ENCODE results near the gene EIF4E3. TPM values are rescaled to one million over a fixed set of nuclear protein-coding genes. Genes with fewer than 3 reads are reported as not detected.

EIF4E3 gene
- total RNA-seq, 1 donor from 2014 or later: 2.3 TPM

GRCh38 chr3:71723452-71724170 lies 1.6 kb downstream of the EIF4E3 start:
- DNase-seq (ENCODE audit: low read depth, low spot score): no peak

- DNase-seq (ENCODE audit: low read depth, low spot score): no peak
Measured at GRCh38 chr3:71722693-71723092, 2.5 kb downstream of the EIF4E3 start.

- no peak for DNase-seq (ENCODE audit: low read depth, low spot score)
Measured at GRCh38 chr3:71721651-71722157, 3.5 kb downstream of the EIF4E3 start.

GRCh38 chr3:71721002-71721401 lies 4.2 kb downstream of the EIF4E3 start:
- DNase-seq (ENCODE audit: low read depth, low spot score): no peak

GRCh38 chr3:71718072-71718471 lies 7.1 kb downstream of the EIF4E3 start:
- DNase-seq (ENCODE audit: low read depth, low spot score): no peak

GRCh38 chr3:71714595-71714994 lies 10.6 kb downstream of the EIF4E3 start:
- no peak for DNase-seq (ENCODE audit: low read depth, low spot score)

GRCh38 chr3:71713041-71713440 lies 12.2 kb downstream of the EIF4E3 start:
- DNase-seq (ENCODE audit: low read depth, low spot score): no peak

GRCh38 chr3:71710906-71711494 lies 14.2 kb downstream of the EIF4E3 start:
- no peak for DNase-seq (ENCODE audit: low read depth, low spot score)

- DNase-seq (ENCODE audit: low read depth, low spot score): no peak
Measured at GRCh38 chr3:71709908-71710511, 15.2 kb downstream of the EIF4E3 start.

GRCh38 chr3:71708476-71709105 lies 16.6 kb downstream of the EIF4E3 start:
- DNase-seq (ENCODE audit: low read depth, low spot score): no peak

GRCh38 chr3:71707595-71707994 lies 17.6 kb downstream of the EIF4E3 start:
- DNase-seq (ENCODE audit: low read depth, low spot score): no peak

GRCh38 chr3:71705681-71706080 lies 19.5 kb downstream of the EIF4E3 start:
- no peak for DNase-seq (ENCODE audit: low read depth, low spot score)

- DNase-seq (ENCODE audit: low read depth, low spot score): no peak
Measured at GRCh38 chr3:71704915-71705314, 20.3 kb downstream of the EIF4E3 start.

GRCh38 chr3:71703797-71704196 lies 21.4 kb downstream of the EIF4E3 start:
- no peak for DNase-seq (ENCODE audit: low read depth, low spot score)

- peak; percentile 27 for DNase-seq (ENCODE audit: low read depth, low spot score)
Measured at GRCh38 chr3:71702131-71703024, 22.8 kb downstream of the EIF4E3 start.

- no peak for DNase-seq (ENCODE audit: low read depth, low spot score)
Measured at GRCh38 chr3:71701251-71701762, 23.9 kb downstream of the EIF4E3 start.

GRCh38 chr3:71695000-71695482 lies 30.2 kb downstream of the EIF4E3 start:
- no peak for DNase-seq (ENCODE audit: low read depth, low spot score)

- no peak for DNase-seq (ENCODE audit: low read depth, low spot score)
Measured at GRCh38 chr3:71694358-71694999, 30.7 kb downstream of the EIF4E3 start.

GRCh38 chr3:71693641-71694040 lies 31.6 kb downstream of the EIF4E3 start:
- DNase-seq (ENCODE audit: low read depth, low spot score): no peak

- no peak for DNase-seq (ENCODE audit: low read depth, low spot score)
Measured at GRCh38 chr3:71692139-71692538, 33.1 kb downstream of the EIF4E3 start.

All from pulmonary artery endothelial cell (primary cell).